Stimulated activated CD8-positive, alpha-beta memory T cell treated with anti-CD3 and anti-CD28 coated beads, Interleukin-4, amount 100 ng/mL, for 24 hours (primary cell): ENCODE results near the gene FBRSL1.
"Not testable (repeated sequence)": the region's sequence is repeated elsewhere in the genome, so short reads cannot be mapped to it uniquely, and the experiment has no call there.

ENCODE experiments used
- DNase-seq: peaks from one replicate; pipeline ENCODE4 v3.0.0-alpha.2; 2020; ENCODE audit warnings: low read depth

FBRSL1 gene

GRCh38 chr12:132525833-132526455 is 36.0 kb downstream of the FBRSL1 start:
- DNase-seq, result no peak

- DNase-seq, result no peak
Observed at GRCh38 chr12:132527186-132527882, 37.4 kb downstream of the FBRSL1 start.

GRCh38 chr12:132527883-132528264 is 37.9 kb downstream of the FBRSL1 start:
- no peak for DNase-seq

- no peak for DNase-seq
Observed at GRCh38 chr12:132528564-132529106, 38.7 kb downstream of the FBRSL1 start.

- no peak for DNase-seq
Observed at GRCh38 chr12:132529156-132529839, 39.3 kb downstream of the FBRSL1 start.

- no peak for DNase-seq
Observed at GRCh38 chr12:132529906-132530305, 40.0 kb downstream of the FBRSL1 start.

GRCh38 chr12:132530447-132530846 is 40.5 kb downstream of the FBRSL1 start:
- no peak for DNase-seq

GRCh38 chr12:132530851-132531250 is 40.9 kb downstream of the FBRSL1 start:
- DNase-seq, result no peak

- not testable (repeated sequence) for DNase-seq
Observed at GRCh38 chr12:132532711-132533583, 43.0 kb downstream of the FBRSL1 start.

GRCh38 chr12:132533584-132533958 is 43.6 kb downstream of the FBRSL1 start:
- DNase-seq, result no peak

GRCh38 chr12:132534076-132534475 is 44.1 kb downstream of the FBRSL1 start:
- no peak for DNase-seq

GRCh38 chr12:132535019-132535418 is 45.1 kb downstream of the FBRSL1 start:
- DNase-seq, result no peak

GRCh38 chr12:132536102-132536876 is 46.3 kb downstream of the FBRSL1 start:
- DNase-seq, result no peak

GRCh38 chr12:132537049-132537448 is 47.1 kb downstream of the FBRSL1 start:
- no peak for DNase-seq

GRCh38 chr12:132537836-132538662 is 48.1 kb downstream of the FBRSL1 start:
- no peak for DNase-seq

- no peak for DNase-seq
Observed at GRCh38 chr12:132538663-132538990, 48.7 kb downstream of the FBRSL1 start.

GRCh38 chr12:132539016-132539773 is 49.2 kb downstream of the FBRSL1 start:
- no peak for DNase-seq

- no peak for DNase-seq
Observed at GRCh38 chr12:132540436-132540835, 50.5 kb downstream of the FBRSL1 start.

GRCh38 chr12:132541200-132541599 is 51.2 kb downstream of the FBRSL1 start:
- DNase-seq, result no peak

- no peak for DNase-seq
Observed at GRCh38 chr12:132541996-132542395, 52.0 kb downstream of the FBRSL1 start.
